Spleen (tissue), 7 donors: ENCODE measurements around the gene SCN2A.

Source experiments
- CTCF ChIP-seq, 11 experiments: fragments of 200-600 bp in 7 of 11; fragments of 450-650 bp in 4 of 11; sonication (generic) in 4 of 11; IDR thresholded peaks in 8 of 11; conservative IDR thresholded peaks in 3 of 11; 1 replicate in 7 of 11; 2 replicates in 4 of 11; pipeline versions ENCODE4 v1.4.0 to v1.8.0; 2016 to 2021; ENCODE audit warnings: antibody characterized with exemption in 11 of 11, inconsistent platforms in 4 of 11, mild to moderate bottlenecking in 1 of 11
- POLR2A ChIP-seq, 3 donors: fragments of 450-650 bp; IDR thresholded peaks; one replicate each; pipeline ENCODE4 v1.5.1; 2017; ENCODE audit warnings: antibody characterized with exemption in 3 of 3, mild to moderate bottlenecking in 1 of 3
- POLR2AphosphoS5 ChIP-seq, 3 donors: sonication (generic); formaldehyde crosslinking; IDR thresholded peaks; one replicate each; pipeline ENCODE4 v1.5.1; 2017; ENCODE audit warnings: antibody characterized with exemption in 3 of 3
- donor health status: DM: no; HTN: no; CAD: no; lungs with moderate emphysema.
- donor health status: DM: no; HTN: no; CAD: no.
- donor health status: DM: no; HTN: no; CAD: no.

GRCh38 chr2:165237056-165237455 is 2.2 kb upstream of the SCN2A start:
- TF ChIP-seq CTCF (IDR thresholded peaks at IDR 0.05 in 8 of 11, conservative IDR thresholded peaks at IDR 0.05 in 3 of 11), result no peak
- no peak for TF ChIP-seq POLR2AphosphoS5 (IDR thresholded peaks at IDR 0.05)
- no peak for TF ChIP-seq POLR2A (IDR thresholded peaks at IDR 0.05)
